ELF-1 (cell line): ENCODE measurements around the gene ELL.

Experiments used
- DNase-seq: peaks from one replicate; pipeline ENCODE4 v3.0.0-alpha.2; 2016; ENCODE audit warnings: low read depth, low spot score

Gene ELL

DNA sequence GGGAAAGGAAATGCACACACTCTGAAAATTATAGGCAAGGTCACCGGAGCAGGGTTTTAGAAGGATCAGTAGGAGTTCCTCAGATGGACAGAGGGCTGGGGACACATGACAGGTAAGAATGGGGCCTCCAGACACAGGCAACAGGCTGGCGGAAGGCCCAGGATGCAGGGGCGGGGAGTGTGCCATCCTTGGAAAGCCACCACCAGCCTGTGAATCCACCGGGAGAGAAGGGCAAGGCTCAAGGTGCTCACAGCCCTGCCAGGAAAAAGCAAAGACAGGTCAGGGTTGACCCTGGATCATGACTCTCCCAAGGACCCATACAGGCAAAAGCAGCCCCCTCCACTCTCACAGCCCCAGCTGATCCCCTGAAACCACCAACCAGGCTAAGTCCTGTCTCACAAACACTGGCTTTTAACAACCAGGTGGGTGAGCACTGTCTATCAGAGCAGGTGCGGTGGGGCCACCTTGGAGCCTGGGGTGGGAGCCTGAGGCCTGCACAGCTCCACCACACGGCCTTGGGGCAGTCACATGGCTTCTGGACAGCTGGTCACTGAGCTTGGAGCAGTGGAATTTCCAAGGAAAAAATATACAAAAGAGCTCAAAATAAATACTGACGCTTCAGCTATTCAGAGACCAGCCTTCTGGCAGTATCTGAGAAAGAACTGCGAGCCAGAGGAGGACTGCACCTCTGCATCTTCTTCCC, 48.7 kb downstream of the ELL start:
- no peak for DNase-seq

DNA sequence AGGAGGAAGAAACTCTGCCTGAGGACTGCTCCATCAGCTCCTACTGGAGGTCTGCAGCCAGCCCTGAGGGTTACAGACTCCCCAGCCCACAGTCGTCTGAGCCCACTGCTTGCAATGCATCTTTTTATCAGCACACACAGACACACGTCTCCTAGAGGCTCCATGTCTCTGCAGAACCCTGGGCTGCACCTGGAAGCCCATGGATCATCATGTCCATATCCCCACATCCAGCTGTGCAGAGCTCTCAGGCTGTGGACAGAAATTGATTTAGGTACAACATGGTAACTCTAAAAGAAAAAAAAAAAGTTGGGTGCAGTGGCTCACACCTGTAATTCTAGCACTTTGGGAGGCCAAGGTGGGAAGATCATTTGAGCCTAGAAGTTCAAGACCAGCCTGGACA, 51.1 kb downstream of the ELL start:
- DNase-seq = no peak

DNA sequence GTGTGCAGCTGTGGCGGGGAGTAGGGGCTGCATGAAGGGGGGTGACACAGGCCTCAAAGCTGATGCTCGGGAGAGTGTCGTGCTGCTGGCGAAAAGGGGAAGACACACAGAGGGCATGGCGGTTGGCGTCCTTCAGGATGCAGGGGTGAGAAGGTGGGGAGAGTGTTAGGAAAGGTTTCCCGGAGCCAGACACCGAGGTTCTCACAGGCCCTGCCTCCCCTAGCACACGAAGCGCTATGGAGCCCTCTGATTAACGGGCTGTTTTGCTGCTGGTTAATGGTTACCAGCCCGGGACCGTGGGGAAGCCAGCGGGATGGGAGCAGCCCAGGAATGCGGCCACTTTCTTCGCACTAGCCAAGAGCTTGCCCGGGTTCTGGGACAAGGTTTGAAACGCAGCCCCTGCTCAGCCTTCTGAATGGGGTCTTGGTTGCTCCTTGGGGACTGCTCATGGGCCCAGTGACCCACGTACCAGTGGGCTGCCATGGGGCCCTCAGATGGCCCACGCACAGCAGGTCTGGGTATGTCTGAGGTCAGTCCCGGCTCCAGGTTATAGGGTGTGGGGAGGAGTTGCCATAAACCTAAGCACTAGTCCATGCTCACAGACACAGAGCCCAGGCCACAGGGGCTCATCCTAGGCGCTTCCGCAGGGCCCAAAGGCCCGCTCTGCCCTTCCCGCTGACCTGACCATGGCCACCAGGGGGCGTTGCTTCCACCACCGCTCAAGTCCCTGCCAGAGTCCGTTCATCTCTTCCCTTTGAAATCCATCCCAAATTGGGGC, 52.6 kb downstream of the ELL start:
- peak; percentile 90 for DNase-seq

DNA sequence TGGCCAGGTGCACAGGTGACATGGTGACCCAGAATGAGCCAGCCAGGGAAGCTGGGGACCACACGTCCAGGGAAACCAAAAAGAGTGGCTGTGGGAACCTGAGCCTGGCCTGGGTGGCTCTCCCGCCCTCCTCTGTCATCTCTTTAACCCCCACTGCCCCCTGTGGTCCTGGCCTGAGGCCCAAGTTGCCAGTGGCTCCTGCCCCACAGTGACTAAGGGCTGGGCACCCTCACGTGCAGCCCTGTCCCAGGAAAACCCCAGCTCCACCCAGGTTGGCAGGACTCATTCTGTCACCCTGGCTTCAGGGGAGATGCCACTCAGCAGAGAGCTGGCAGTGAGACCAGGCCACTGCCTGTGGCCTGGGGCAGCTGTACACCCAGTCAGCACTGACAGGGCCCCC, 53.4 kb downstream of the ELL start:
- no peak for DNase-seq

DNA sequence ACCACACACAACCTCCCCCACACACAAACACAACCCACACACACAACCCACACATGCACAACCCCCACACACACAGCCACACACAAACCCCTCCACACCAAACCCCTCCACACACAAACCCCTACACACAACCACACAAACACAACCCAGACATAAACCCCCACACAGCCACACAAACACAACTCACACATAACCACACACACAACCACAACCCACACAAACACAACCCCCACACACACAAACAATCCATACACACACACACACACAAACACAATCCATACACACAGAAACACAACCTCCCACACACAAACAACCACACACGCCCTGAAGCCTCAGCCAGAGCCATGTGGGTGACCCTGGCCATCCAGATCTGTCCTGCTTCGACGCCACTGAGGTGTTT, 53.9 kb downstream of the ELL start:
- DNase-seq = no peak

DNA sequence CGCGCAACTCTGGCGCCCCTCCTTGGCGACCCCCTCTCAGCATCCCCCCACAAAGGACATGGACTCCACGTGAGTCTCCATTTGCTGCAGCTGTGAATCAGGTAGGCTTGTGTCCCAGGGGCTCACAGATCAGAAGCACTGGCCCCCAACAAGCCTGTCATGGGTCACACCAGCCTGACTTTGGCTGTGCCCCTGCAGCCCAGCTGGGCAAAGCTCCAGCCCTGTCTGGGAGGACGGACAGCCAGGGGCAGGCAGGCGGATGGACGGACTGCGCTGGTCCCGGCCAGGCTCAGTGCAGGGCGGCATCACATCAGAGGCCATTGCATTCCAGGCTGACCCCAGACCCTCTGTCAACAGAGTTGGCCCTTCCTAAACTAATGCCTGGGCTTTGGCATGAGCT, 55.5 kb downstream of the ELL start:
- no peak for DNase-seq

DNA sequence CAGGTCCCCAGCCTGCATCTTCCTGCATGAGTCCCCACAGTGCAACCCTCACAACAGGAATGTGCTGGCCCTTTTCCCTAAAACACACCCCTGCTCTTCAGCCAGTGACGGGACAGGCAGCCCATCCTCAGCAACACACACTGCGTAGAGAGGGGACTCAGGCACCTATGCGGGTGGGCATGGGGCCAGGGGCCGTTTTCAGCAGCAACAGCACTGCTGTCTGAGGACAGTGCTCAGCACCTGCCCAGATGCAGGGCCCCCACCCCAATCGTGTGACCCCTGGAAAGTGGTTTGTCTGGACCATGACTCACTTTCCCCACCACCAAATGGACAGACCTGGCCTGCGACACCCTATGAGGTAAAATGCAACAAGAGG, 55.9 kb downstream of the ELL start:
- DNase-seq = no peak

DNA sequence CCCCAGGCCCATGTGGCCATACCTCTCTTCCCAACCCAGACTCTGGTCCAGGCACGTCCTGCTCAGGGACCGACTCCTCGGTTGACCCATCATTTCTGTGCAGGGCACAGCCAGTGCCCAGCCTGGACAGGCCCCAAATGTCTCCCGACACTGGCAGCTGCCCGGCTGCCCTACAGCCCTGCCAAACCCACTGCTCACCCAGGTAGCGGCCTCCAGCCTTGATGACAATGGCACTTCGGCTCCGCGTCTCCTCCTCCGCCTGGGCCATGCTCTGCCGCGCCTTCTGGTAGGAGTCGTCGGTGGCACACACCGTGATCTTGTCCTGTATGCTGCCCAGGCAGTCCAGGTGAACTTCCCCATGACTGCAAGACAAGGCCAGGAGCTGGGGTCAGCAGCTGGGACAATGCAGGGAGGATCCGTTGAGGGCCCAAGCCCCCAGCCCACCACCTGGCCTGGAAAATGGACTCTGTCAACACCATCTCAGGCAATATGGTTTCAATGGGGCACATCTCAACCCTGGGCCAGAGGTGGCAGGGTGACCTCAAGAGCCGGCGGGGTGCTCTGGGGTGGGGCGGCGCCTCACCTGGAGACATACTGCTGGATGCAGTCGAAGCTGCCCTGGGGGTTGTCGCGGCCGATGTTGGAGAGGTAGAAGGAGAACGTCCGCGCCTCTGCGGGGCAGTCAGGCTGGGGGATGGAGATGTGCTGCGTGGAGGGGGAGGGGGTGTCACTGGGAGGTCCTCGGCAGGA, 56.5 kb downstream of the ELL start:
- no peak for DNase-seq

DNA sequence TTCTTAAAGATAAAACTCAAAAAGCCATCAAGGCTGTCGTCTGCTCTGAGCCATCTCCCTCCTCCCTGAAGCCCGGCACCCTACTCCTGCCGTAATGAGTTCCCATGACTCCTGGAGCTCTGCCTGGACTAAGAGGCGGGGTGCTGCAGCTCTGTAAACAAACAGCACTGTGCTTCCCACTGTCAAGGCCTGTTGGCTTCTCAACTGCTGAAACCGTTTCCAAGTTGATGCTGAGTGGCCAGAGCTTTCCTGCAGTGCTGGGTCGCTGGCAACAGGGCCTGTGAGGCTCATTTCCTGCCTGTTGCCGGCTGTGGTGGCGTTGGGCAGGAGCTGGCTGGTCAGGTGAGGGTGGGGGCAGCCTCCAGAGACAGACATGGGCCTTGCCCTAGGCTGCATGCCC, 57.2 kb downstream of the ELL start:
- no peak for DNase-seq

DNA sequence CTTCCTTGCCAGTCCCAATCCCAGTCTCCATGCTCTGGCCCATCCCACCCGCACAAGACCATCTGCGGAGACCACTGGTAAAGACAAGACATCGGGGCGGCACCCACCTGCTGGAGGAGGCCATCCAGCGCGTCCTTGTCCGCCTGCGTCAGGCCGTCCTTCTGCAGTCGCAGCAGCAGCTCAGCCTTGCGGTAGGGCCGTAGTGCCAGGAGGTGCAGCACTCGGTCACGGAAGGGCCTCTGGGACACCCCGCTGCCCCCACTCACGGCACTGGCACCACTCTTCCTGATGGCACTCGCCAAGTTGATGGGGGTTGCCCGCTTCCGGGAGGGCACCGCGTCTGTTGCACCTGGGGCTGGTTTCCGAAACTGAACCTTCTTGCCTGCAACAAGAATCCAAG, 60.4 kb downstream of the ELL start:
- no peak for DNase-seq

DNA sequence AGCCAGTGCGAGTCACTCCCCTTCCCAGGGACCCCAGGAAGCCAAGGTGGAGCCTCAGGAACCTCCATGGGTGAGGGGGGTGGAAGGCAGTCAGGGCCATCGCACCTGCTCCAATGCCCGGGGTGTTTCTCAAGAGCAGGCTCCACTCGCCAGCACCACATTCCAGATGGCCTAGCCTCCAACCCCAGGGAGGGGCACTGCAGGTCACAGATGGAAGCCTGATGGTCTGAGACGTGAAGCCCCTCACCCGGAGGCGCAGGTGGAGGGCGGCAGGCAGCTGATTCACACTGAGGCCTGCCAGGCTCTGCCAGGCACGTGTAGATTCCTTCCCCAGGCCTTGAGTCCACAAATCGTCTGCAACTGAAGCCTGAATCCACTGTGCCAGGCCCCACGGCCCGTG, 61.0 kb downstream of the ELL start:
- DNase-seq = no peak

DNA sequence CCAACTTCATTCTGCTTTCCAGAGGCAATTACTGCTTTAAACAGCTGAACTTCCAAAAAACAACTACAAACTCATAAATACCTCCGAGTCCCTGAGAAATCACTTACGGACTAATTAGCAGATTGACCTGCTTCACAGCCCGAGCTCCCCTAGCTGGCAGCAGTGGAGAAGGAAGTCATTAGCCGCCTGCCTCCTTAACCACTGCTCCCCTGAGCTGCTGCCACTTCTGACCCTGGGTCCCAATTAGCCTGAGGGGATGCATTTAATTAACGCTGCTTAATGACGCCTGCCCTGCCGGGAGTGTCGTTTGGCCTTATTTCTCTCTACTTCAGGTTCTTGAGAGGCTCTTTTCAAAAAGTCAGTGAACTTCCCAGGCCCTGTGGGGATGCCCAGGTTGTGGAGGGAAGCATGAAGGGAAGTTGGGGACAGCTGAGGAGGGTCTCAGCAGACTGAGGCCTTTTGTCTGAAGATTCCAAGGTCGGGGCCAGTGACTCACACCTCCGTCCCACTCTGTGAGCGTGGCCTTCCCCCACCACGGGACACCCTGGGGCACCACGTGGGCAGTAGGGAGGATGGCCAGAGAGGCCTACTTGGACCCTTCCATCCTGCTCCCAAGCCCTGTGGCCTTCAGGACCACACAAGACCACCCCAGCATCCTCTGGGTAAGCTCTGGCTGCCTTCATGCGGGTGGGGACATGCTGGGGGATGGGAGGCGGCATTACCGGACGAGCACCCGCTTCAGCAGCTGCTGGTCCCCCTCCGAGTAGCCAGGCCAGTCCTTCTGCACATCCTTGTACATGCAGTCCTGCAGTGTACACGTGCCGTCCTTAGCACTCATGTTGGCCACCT, 64.2 kb downstream of the ELL start:
- DNase-seq = peak; percentile 63

DNA sequence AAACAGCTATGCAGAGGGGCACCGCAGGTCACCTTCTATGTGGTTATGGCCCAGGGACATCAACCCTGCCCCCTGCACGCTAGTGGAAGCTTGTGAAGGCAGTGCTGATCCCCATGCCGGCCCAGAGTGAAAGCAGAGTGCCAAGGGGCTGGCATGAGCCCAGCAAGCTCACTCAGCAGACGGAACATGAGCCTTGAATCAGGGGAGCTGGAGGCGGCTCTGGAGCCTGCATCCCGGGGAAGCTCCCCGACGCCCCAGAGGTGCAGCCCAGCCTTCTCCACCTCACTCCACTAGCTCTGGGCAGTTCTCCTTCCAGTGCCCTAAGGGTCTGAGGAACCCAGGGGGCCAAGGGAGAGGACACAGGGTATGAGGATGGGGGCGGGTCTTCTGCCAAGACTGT, 64.9 kb downstream of the ELL start:
- DNase-seq = no peak

DNA sequence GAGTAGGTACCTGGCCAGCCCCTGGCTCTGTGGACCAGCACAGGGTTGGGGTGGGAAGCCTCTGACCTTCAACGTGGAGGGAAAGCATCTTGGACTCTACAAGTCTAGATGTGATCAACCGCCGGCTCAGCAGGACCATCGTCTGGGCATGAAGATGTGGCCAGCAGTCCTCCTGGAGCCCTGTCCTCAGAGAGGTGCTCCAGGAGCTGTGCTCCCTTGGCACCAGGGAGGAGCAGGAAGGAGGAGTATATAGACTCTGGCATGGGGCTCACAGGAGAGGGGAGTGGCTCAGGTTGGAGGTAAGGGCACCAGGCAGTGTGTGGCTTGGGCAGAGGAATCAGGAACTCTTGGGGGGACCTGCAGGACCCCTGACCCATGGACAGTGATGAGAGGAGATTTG, 65.6 kb downstream of the ELL start:
- no peak for DNase-seq

DNA sequence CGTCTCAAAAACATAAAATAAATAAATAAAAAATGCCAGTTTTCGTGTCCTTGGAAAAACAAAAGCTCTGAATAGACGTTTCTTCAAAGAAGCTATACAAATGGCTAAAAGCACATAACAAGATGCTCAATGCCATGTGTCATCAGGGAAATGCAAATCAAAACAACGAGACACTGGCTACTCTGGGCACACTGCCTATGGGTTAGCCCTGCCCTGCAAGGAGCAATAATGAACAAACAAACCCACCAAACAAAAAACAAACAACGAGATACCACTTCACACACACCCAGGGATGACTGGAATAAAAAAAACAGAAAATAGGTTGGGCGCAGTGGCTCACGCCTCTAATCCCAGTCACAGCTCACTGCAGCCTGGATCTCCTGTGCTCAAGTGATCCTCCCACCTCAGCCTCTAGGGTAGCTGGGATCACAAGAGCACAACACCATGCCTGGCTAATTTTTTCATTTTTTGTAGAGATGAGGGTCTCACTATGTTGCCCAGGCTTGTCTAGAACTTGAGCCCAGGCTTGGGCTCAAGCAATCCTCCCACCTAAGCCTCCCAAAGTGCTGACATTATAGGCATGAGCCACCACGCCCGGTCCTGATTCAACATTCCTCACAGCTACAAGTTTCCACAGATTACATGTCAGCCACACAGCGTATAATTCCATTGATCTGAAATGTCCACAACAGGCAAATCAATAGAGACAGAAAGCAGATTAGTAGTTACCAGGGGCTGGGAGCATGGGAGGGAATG, 68.4 kb downstream of the ELL start:
- no peak for DNase-seq

DNA sequence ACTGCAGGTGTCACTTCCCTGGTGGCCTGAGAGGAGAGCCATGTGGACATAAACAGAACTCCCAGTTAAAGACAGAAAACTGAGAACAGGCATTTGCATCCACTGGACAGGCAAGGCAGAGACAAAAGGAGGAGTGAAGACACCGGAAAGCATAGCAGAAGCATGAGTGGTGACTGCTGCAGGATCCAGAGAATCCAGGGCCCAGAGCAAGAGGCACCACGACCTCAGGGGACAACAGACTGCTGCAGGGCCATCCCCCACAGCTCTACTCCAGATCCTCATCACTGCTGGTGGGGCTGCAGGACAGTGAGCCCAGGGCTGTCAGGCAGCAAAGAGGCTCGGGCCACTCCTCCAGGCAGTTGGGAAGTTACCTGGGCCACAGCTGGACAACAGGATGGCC, 69.5 kb downstream of the ELL start:
- DNase-seq = no peak

DNA sequence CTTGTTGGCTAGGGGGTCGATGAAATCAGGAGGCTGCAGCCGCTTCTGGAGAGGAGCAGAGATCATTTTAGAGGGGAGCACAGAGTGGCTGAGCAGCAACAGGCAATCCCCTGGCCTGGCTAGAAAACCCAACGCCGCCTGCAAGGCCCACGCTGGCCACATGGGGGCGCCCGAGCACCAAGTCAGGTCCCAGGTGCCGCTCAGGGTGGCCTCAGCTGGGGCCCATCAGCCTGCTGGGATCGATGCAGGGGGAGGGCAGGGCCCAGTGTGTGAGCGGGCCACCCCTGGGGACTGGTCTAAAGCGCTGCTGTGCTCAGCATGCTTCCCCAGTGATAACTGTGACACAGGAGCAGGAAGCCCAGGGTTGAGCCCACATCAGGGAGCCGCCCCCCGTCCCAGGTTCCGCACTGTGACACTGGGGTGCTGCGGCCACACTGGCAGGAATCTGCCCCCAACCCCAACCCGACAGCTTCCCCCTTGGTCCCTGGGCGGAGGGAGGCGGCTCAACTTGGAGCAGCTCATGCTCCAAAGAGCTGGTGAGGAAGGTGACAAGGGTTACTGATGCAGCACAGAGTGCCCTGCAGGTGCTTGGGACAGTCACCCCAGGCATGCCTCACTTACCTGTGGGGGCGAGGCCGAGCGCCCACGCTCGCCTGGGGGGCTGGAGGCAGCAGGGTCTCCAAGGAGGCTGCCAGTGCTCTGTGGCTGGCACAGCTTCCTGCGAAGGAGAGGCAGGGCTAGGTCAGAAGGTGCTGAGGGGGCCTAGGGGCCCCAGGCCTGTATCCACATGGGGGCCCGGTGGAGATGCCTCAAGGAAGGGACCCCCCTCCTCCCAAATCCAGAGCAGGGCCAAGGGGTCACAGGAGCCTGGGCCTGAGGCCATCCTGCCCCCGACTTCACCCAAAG, 70.7 kb downstream of the ELL start:
- DNase-seq = peak; percentile 92

DNA sequence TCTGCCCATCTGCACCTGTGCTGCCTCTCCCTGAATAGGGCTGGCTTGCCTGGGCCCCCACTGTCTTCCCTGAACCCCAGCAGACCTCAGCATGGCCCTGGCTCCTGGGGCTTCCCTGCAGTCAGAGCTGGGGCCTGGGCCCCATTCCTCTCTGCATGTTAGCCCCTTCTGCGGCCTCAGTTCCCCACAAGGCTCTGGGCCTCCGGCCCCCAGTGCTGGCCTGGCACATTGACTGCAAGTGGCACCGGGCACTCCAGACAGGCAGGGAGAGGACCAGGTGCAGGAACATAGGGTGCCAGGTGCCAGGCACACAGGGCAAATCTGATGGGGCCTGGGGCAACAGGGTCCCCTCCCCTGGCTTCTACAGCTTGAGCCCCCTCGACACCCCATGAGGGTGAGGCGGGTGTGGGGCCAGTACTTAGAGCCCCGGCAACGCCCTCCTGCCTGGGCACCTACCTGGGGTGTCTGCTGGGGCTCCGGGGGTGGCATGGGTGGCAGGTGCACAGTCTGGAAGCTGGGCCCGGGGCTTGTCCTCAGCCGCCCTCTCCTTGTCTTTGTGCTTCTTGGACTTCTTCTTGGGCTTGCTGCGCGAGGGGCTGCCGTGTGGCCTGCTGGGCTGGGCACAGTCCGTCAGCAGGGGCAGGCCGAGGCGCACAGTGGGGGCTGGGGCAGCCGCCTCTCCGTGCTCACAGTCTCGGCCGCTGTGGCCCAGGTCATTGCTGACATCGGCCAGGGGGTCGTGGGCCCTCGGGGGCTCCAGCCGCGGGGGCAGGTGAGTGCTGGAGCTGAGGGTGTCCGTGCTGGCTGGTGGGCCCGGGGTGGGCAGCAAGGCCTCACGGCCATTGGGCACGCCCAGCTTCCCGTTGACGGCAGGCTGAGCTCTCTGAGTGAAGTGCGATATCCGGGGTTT, 71.6 kb downstream of the ELL start:
- no peak for DNase-seq

DNA sequence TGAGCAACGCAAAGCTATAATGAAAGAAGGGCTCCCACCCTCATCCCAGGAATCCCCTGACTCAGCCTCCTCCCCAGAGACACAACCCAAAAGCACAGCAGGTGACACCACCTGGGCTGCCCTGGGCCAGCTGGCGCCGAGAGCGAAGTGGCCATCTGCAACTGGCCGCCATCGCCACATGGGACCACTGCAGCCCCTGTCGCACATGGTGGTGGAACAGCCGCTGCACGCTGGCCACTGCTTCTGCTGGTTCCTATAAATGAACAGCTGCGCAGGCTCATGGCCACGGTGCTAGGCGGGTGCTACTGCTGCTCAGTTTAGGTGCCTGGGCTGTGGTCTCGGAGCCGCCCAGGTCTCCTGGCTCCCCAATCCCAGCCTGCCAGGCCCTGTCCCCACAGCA, 72.3 kb downstream of the ELL start:
- DNase-seq = no peak
